Hepatocyte (in vitro differentiated cells): ENCODE measurements around the gene HMMR. TPM values are rescaled to one million over a fixed set of nuclear protein-coding genes. Genes with fewer than 3 reads are reported as not detected.

Experiments
- DNase-seq: peaks from one replicate; pipeline ENCODE4 v3.0.0-alpha.2; 2016; ENCODE audit warnings: low spot score
- H2AFZ ChIP-seq: fragments of 200-600 bp; sonication (generic); 2 replicates; pipeline ENCODE4 v1.6.0; 2016; ENCODE audit warnings: antibody characterized with exemption, mild to moderate bottlenecking
- H3K27ac ChIP-seq: fragments of 200-600 bp; sonication (generic); 2 replicates; pipeline ENCODE4 v1.5.1; 2016; ENCODE audit warnings: mild to moderate bottlenecking
- H3K27me3 ChIP-seq: fragments of 200-600 bp; sonication (generic); 2 replicates; pipeline ENCODE4 v1.6.1; 2016
- H3K36me3 ChIP-seq: fragments of 200-600 bp; sonication (generic); replicated peaks from 2 replicates; pipeline ENCODE4 v1.5.1; 2016; ENCODE audit warnings: low read depth; ENCODE audit not compliant: insufficient read depth
- H3K4me1 ChIP-seq: fragments of 200-600 bp; sonication (generic); 2 replicates; pipeline ENCODE4 v1.5.1; 2016; ENCODE audit warnings: mild to moderate bottlenecking, moderate library complexity; ENCODE audit not compliant: insufficient read depth
- H3K4me2 ChIP-seq: fragments of 200-600 bp; sonication (generic); 2 replicates; pipeline ENCODE4 v1.6.0; 2016
- H3K4me3 ChIP-seq: fragments of 200-600 bp; sonication (generic); 2 replicates; pipeline ENCODE4 v1.5.1; 2016; ENCODE audit warnings: mild to moderate bottlenecking
- H3K79me2 ChIP-seq: fragments of 200-600 bp; sonication (generic); 2 replicates; pipeline ENCODE4 v1.6.0; 2017; ENCODE audit warnings: mild to moderate bottlenecking
- H3K9me2 ChIP-seq: fragments of 200-600 bp; sonication (generic); replicated peaks from 2 replicates; pipeline ENCODE4 v1.6.0; 2017; ENCODE audit warnings: mild to moderate bottlenecking; ENCODE audit not compliant: insufficient read depth
- H3K9me3 ChIP-seq: fragments of 200-600 bp; sonication (generic); 2 replicates; pipeline ENCODE4 v1.5.1; 2016; ENCODE audit warnings: low read depth, mild to moderate bottlenecking
- H4K20me1 ChIP-seq: fragments of 200-600 bp; sonication (generic); 2 replicates; pipeline ENCODE4 v1.6.0; 2016; ENCODE audit warnings: mild to moderate bottlenecking; ENCODE audit not compliant: insufficient read depth, poor library complexity, severe bottlenecking
- EZH2 ChIP-seq: fragments of 200-600 bp; sonication (generic); IDR thresholded peaks from 2 replicates; pipeline ENCODE4 v1.6.1; 2016; ENCODE audit warnings: antibody characterized with exemption, mild to moderate bottlenecking, borderline replicate concordance
- EZH2phosphoT487 ChIP-seq: fragments of 200-600 bp; sonication (generic); IDR thresholded peaks from one replicate; pipeline ENCODE4 v1.6.1; 2018; ENCODE audit warnings: antibody characterized with exemption, mild to moderate bottlenecking, low read depth, moderate library complexity; ENCODE audit not compliant: unreplicated experiment, severe bottlenecking
- WGBS: methylation state at CpG from one replicate; pipeline ENCODE4 v1.1.6; 2016; ENCODE audit warnings: low lambda C conversion rate; ENCODE audit errors: missing lambda C conversion rate; 5-methylcytosine and 5-hydroxymethylcytosine counted together
- polyA plus RNA-seq: library from polyadenylated mRNA; unstranded; fragments of >200 nt; fragmentation: Nextera tagmentation; extraction: Ambion mirVana; gene quantifications from 2 replicates; pipeline ENCODE4 v1.2.1, GENCODE V29; 2016
- total RNA-seq: library from RNA; depleted of rRNA; stranded (reverse); fragments of >200 nt; gene quantifications from 2 replicates; pipeline ENCODE4 v1.2.3, GENCODE V29; 2014
- TF ChIP-seq, protein P1 (sequence below): fragments of 200-600 bp; sonication (generic); IDR thresholded peaks from 2 replicates; pipeline ENCODE4 v1.5.1; 2016; ENCODE audit warnings: antibody characterized with exemption, mild to moderate bottlenecking; ENCODE audit not compliant: poor library complexity

The HMMR gene
- total and polyA plus RNA-seq, 2 experiments from 2014 or later: 5.7 to 9.8 TPM

DNA sequence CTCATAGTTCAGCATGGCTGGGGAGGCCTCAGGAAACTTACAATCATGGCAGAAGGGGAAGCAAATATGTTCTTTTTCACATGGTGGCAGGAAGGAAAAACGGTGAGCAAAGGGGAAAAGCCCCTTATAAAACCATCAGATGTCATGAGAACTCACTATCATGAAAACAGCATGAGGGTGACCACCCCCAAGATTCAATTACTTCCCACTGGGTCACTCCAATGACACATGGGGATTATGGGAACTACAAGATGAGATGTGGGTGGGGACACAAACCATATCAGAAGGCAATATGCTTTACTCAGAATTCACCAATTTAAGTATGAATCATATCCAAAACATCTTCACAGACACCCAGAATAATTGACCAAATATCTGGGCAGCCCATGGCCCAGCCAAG, 64.7 kb downstream of the HMMR start:
- DNase-seq: no peak
- Histone ChIP-seq H3K27me3 (no peaks in the 10 kb centered on the region), H2AFZ (no peak overlapping the region)

DNA sequence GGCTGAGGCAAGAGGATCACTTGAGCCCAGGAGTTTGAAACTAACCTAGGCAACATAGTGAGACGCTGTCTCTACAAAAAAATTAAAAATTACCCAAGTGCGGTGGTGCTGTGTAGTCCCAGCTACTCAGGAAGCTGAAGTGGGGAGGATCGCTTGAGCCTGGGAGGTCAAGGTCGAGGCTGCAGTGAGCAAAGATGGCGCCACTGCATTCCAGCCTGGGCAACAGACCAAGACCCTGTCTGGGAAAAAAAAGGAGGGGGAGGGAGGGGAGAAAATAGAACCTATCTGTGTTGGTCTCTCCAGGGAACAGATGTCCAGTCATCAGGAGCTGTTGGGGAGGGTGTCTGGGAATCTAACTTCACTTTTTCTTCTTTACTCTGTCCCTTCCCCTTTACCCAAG, 69.3 kb downstream of the HMMR start:
- DNase-seq: no peak
- no peaks in the 10 kb centered on the region for H3K36me3 ChIP-seq

More for the DNA sequence above, 64.7 kb downstream of the HMMR start:
- TF ChIP-seq EZH2phosphoT487: no peak
- TF ChIP-seq, protein P1, sequence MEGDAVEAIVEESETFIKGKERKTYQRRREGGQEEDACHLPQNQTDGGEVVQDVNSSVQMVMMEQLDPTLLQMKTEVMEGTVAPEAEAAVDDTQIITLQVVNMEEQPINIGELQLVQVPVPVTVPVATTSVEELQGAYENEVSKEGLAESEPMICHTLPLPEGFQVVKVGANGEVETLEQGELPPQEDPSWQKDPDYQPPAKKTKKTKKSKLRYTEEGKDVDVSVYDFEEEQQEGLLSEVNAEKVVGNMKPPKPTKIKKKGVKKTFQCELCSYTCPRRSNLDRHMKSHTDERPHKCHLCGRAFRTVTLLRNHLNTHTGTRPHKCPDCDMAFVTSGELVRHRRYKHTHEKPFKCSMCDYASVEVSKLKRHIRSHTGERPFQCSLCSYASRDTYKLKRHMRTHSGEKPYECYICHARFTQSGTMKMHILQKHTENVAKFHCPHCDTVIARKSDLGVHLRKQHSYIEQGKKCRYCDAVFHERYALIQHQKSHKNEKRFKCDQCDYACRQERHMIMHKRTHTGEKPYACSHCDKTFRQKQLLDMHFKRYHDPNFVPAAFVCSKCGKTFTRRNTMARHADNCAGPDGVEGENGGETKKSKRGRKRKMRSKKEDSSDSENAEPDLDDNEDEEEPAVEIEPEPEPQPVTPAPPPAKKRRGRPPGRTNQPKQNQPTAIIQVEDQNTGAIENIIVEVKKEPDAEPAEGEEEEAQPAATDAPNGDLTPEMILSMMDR: no peak
- no peak for TF ChIP-seq EZH2
- Histone ChIP-seq H4K20me1 (no peaks in the 10 kb centered on the region), H3K4me3 (no peak overlapping the region), H3K9me3 (no peaks in the 10 kb centered on the region), H3K9me2 (no peaks in the 10 kb centered on the region), H3K27ac (no peak overlapping the region), H3K79me2 (no peaks in the 10 kb centered on the region), H3K4me1 (no peaks in the 10 kb centered on the region), H3K36me3 (no peaks in the 10 kb centered on the region), H3K4me2 (no peak overlapping the region)
- 67% methylated on average over 1 of the region's 1 CpG for WGBS

DNA sequence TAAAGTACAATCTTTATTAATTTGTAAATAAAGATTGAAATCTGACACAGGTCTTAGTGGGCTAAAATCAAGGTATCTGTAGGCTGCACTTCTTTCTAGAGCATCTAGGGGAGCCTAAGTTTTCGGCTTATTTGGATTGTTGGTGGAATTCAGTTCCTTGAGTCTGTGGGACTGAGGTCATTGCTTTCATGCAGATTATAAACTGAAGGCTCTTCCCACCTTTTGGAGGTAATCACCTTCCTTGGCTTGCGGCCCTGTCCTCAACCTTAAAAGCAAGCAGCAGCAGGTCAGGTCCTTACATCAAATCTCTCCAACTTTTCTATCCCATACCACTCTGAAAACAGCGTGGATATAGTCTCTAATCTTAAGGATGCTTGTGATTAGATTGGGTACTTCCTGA, 70.8 kb downstream of the HMMR start:
- H3K79me2 ChIP-seq: no peaks in the 10 kb centered on the region

More for the DNA sequence above, 69.3 kb downstream of the HMMR start:
- 94% methylated on average over 5 of the region's 5 CpGs for WGBS
- Histone ChIP-seq H2AFZ (no peak overlapping the region), H3K4me2 (no peak overlapping the region), H3K9me2 (no peaks in the 10 kb centered on the region), H3K4me3 (no peak overlapping the region), H3K4me1 (peaks cover 11% of the 10 kb centered on the region), H3K27ac (no peak overlapping the region), H3K79me2 (no peaks in the 10 kb centered on the region), H3K27me3 (no peaks in the 10 kb centered on the region), H4K20me1 (no peaks in the 10 kb centered on the region), H3K9me3 (no peaks in the 10 kb centered on the region)
- TF ChIP-seq EZH2 (no peak), EZH2phosphoT487 (no peak)
- TF ChIP-seq, protein P1: no peak

More for the DNA sequence above, 70.8 kb downstream of the HMMR start:
- no peaks in the 10 kb centered on the region for H3K36me3 ChIP-seq
- no peaks in the 10 kb centered on the region for H3K9me3 ChIP-seq
- no peak overlapping the region for H2AFZ ChIP-seq
- no peak overlapping the region for H3K27ac ChIP-seq
- no peak overlapping the region for H3K4me3 ChIP-seq
- 37% methylated on average over 3 of the region's 3 CpGs for WGBS
- no peak for DNase-seq
- H3K4me2 ChIP-seq: no peak overlapping the region
- H3K27me3 ChIP-seq: no peaks in the 10 kb centered on the region
- H3K4me1 ChIP-seq: peaks cover 11% of the 10 kb centered on the region
- TF ChIP-seq EZH2phosphoT487: no peak
- TF ChIP-seq, protein P1: no peak
- TF ChIP-seq EZH2: no peak
- no peaks in the 10 kb centered on the region for H4K20me1 ChIP-seq
- H3K9me2 ChIP-seq: no peaks in the 10 kb centered on the region
